Suprapubic skin (tissue), 4 donors: ENCODE data around the gene DPY19L3. TPM values are rescaled to one million over a fixed set of nuclear protein-coding genes. Genes with fewer than 3 reads are reported as not detected.
A peak's percentile ranks its signal among the peaks of the same experiment; 100 is the strongest.
"Not testable (repeated sequence)": the region's sequence is repeated elsewhere in the genome, so short reads cannot be mapped to it uniquely, and the experiment has no call there.

Experiments used
- DNase-seq, 2 donors: peaks; one replicate each; pipeline ENCODE4 v3.0.0-alpha.2; 2019; ENCODE audit warnings: low spot score in 2 of 2
- H3K27ac ChIP-seq: fragments of 200-600 bp; sonication (generic); one replicate; pipeline ENCODE4 v1.5.1; 2019
- H3K27me3 ChIP-seq: fragments of 200-600 bp; sonication (generic); one replicate; pipeline ENCODE4 v1.5.1; 2019
- H3K36me3 ChIP-seq: fragments of 200-600 bp; sonication (generic); one replicate; pipeline ENCODE4 v1.5.1; 2019
- H3K4me1 ChIP-seq: fragments of 200-600 bp; sonication (generic); one replicate; pipeline ENCODE4 v1.5.1; 2019
- H3K4me3 ChIP-seq: fragments of 200-600 bp; sonication (generic); one replicate; pipeline ENCODE4 v1.5.1; 2019; ENCODE audit warnings: mild to moderate bottlenecking
- H3K9me3 ChIP-seq: fragments of 200-600 bp; sonication (generic); one replicate; pipeline ENCODE4 v1.5.1; 2019
- EP300 ChIP-seq: sonication (generic); formaldehyde crosslinking; IDR thresholded peaks from one replicate; pipeline ENCODE4 v1.6.1; 2017; ENCODE audit warnings: antibody characterized with exemption
- POLR2A ChIP-seq, 2 donors: fragments of 450-650 bp; IDR thresholded peaks; one replicate each; pipeline ENCODE4 v1.6.1; 2017; ENCODE audit warnings: antibody characterized with exemption in 2 of 2, mild to moderate bottlenecking in 2 of 2, moderate library complexity in 2 of 2
- POLR2AphosphoS5 ChIP-seq, 3 donors: sonication (generic); formaldehyde crosslinking; IDR thresholded peaks; one replicate each; pipeline ENCODE4 v1.6.1; 2017; ENCODE audit warnings: antibody characterized with exemption in 3 of 3
- WGBS: methylation state at CpG from one replicate; pipeline ENCODE4 v1.1.5; 2018; 5-methylcytosine and 5-hydroxymethylcytosine counted together
- total RNA-seq, 4 donors: library from RNA; depleted of rRNA; stranded (reverse); fragments of >200 nt; gene quantifications; one replicate each; pipeline ENCODE4 v1.1.0, GENCODE V29; 2016
- TF ChIP-seq, protein P1 (sequence below), 2 donors: fragments of 200-600 bp in 1 of 2; fragments of 450-650 bp in 1 of 2; sonication (generic) in 1 of 2; IDR thresholded peaks; one replicate each; pipeline ENCODE4 v1.5.1; 2016 to 2019; ENCODE audit warnings: antibody characterized with exemption in 2 of 2, mild to moderate bottlenecking in 1 of 2, moderate library complexity in 1 of 2

The DPY19L3 gene
- total RNA-seq, 4 donors from 2014 or later: 10.1 to 32.0 (median 15.2) TPM

GRCh38 chr19:32367948-32368536 lies 37.5 kb upstream of the DPY19L3 start:
- no peak overlapping the region for H3K27ac ChIP-seq
- WGBS: 93% methylated on average over 1 of the region's 3 CpGs
- no peak for DNase-seq
- no peaks in the 10 kb centered on the region for H3K27me3 ChIP-seq
- peaks cover 9% of the 10 kb centered on the region for H3K4me1 ChIP-seq
- H3K36me3 ChIP-seq: peaks cover 32% of the 10 kb centered on the region
- H3K9me3 ChIP-seq: no peaks in the 10 kb centered on the region
- no peak overlapping the region for H3K4me3 ChIP-seq
- TF ChIP-seq POLR2AphosphoS5 (IDR thresholded peaks at IDR 0.05) (no peak), EP300 (no peak), POLR2A (IDR thresholded peaks at IDR 0.05) (no peak)
- TF ChIP-seq, protein P1, sequence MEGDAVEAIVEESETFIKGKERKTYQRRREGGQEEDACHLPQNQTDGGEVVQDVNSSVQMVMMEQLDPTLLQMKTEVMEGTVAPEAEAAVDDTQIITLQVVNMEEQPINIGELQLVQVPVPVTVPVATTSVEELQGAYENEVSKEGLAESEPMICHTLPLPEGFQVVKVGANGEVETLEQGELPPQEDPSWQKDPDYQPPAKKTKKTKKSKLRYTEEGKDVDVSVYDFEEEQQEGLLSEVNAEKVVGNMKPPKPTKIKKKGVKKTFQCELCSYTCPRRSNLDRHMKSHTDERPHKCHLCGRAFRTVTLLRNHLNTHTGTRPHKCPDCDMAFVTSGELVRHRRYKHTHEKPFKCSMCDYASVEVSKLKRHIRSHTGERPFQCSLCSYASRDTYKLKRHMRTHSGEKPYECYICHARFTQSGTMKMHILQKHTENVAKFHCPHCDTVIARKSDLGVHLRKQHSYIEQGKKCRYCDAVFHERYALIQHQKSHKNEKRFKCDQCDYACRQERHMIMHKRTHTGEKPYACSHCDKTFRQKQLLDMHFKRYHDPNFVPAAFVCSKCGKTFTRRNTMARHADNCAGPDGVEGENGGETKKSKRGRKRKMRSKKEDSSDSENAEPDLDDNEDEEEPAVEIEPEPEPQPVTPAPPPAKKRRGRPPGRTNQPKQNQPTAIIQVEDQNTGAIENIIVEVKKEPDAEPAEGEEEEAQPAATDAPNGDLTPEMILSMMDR (IDR thresholded peaks at IDR 0.05): no peak

- Histone ChIP-seq H3K4me1 (peaks cover 9% of the 10 kb centered on the region), H3K27me3 (no peaks in the 10 kb centered on the region), H3K4me3 (no peak overlapping the region), H3K36me3 (peaks cover 33% of the 10 kb centered on the region), H3K9me3 (no peaks in the 10 kb centered on the region), H3K27ac (no peak overlapping the region)
- 90% methylated on average over 2 of the region's 2 CpGs for WGBS
- no peak for TF ChIP-seq POLR2AphosphoS5 (IDR thresholded peaks at IDR 0.05)
- TF ChIP-seq, protein P1 (IDR thresholded peaks at IDR 0.05): no peak
- DNase-seq: no peak
Observed at GRCh38 chr19:32368787-32369186, 36.8 kb upstream of the DPY19L3 start.

DNA sequence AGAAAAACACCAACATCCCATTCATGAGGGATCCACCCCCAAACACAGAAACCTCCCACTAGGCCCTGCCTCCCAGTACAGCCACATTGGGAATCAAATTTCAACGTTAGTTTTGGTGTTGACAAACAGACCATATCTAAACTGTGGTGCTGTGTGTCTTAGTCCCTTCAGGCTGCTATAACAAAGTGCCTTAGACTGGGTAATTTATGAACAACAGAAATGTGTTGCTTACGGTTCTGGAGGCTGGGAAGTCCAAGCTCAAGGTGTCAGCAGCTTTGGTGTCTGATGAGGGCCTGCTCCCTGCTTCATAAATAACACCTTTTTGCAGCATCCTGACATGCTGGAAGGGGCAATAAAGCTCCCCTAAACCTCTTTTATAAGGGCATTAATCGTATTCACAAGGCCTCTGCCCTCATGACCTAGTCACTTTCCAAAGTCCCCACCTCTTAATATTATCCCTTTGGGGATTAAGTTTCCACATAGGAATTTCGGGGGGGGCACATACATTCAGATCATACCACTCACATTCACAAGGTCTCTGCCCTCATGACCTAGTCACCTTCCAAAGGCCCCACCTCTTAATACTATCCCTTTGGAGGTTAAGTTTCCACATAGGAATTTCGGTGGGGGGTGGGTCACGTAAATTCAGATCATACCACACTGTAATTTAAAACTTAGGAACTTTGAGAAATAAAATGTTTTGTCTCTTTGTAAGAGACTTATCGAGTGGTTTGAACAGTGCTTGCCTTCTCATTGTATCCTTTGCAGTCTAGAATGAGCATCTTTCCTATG lies 32.6 kb upstream of the DPY19L3 start:
- DNase-seq: no peak
- Histone ChIP-seq H3K4me3 (no peak overlapping the region), H3K27me3 (no peaks in the 10 kb centered on the region), H3K9me3 (no peaks in the 10 kb centered on the region), H3K27ac (no peak overlapping the region), H3K4me1 (peaks cover 10% of the 10 kb centered on the region), H3K36me3 (peaks cover 42% of the 10 kb centered on the region)
- 94% methylated on average over 7 of the region's 7 CpGs for WGBS
- TF ChIP-seq, protein P1 (IDR thresholded peaks at IDR 0.05): no peak
- TF ChIP-seq EP300 (no peak), POLR2AphosphoS5 (IDR thresholded peaks at IDR 0.05) (no peak), POLR2A (IDR thresholded peaks at IDR 0.05) (no peak)

GRCh38 chr19:32373585-32374295 lies 31.8 kb upstream of the DPY19L3 start:
- no peak overlapping the region for H3K4me3 ChIP-seq
- H3K4me1 ChIP-seq: peaks cover 10% of the 10 kb centered on the region
- no peak overlapping the region for H3K27ac ChIP-seq
- TF ChIP-seq, protein P1 (IDR thresholded peaks at IDR 0.05): no peak
- TF ChIP-seq EP300 (no peak), POLR2A (IDR thresholded peaks at IDR 0.05) (no peak), POLR2AphosphoS5 (IDR thresholded peaks at IDR 0.05) (peak in 1 of 3 donors; percentile 20)
- H3K36me3 ChIP-seq: peaks cover 37% of the 10 kb centered on the region
- H3K27me3 ChIP-seq: no peaks in the 10 kb centered on the region
- 65% methylated on average over 10 of the region's 10 CpGs for WGBS
- DNase-seq: no peak
- no peaks in the 10 kb centered on the region for H3K9me3 ChIP-seq

DNA sequence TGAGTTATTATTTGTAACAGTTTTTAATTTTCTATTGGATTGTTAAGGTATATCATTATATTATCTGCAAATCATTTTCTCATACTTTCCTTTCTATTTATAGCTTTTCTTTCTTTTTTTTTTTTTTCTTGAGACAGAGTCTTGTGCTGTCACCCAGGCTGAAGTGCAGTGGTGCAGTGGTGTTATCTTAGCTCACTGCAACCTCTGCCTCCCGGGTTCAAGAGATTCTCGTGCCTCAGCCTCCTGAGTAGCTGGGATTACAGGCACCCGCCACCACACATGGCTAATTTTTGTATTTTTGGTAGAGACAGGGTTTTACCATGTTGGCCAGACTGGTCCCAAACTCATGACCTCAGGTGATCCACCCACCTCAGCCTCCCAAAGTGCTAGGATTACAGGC lies 31.2 kb upstream of the DPY19L3 start:
- 90% methylated on average over 3 of the region's 3 CpGs for WGBS
- H3K27ac ChIP-seq, H3K4me3 ChIP-seq, H3K9me3 ChIP-seq, H3K27me3 ChIP-seq, DNase-seq: not testable (repeated sequence)
- Histone ChIP-seq H3K4me1 (peaks cover 10% of the 10 kb centered on the region), H3K36me3 (peaks cover 37% of the 10 kb centered on the region)

DNA sequence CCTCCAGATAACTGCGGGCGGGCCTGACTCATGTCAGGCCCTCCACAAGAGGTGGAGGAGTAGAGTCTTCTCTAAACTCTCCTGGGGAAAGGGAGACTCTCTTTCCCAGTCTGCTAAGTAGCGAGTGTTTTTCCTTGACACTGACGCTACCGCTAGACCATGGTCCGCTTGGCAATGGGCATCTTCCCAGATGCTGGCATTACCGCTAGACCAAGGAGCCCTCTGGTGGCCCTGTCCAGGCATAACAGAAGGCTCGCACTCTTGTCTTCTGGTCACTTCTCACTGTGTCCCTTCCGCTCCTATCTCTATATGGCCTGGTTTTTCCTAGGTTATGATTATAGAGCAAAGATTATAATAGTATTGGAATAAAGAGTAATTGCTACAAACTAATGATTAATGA lies 28.5 kb upstream of the DPY19L3 start:
- H3K4me3 ChIP-seq, H3K9me3 ChIP-seq, H3K27me3 ChIP-seq, DNase-seq, H3K27ac ChIP-seq: not testable (repeated sequence)
- 93% methylated on average over 9 of the region's 9 CpGs for WGBS
- peaks cover 44% of the 10 kb centered on the region for H3K36me3 ChIP-seq
- H3K4me1 ChIP-seq: peaks cover 10% of the 10 kb centered on the region
